ENCODE measurements around the gene DNER. TPM values are rescaled to one million over a fixed set of nuclear protein-coding genes. Genes with fewer than 3 reads are reported as not detected.
"Not testable (repeated sequence)": the region's sequence is repeated elsewhere in the genome, so short reads cannot be mapped to it uniquely, and the experiment has no call there.

The DNER gene
- total and polyA plus RNA-seq, 2 experiments from 2014 or later = not detected

- no peak overlapping the region for H3K4me3 ChIP-seq
- H3K36me3 ChIP-seq = no peaks in the 10 kb centered on the region
- DNase-seq (ENCODE audit: low read depth in 1 of 2, low spot score in 1 of 2) = peak in 1 of 2 donors; percentile 32
- TF ChIP-seq CTCF (IDR thresholded peaks at IDR 0.05; ENCODE audit: low read depth, low read length) = no peak
- H3K27ac ChIP-seq = no peak overlapping the region
- no peaks in the 10 kb centered on the region for H3K27me3 ChIP-seq
- H3K4me1 ChIP-seq (ENCODE audit: low read depth) = no peaks in the 10 kb centered on the region
- no peaks in the 10 kb centered on the region for H3K9me3 ChIP-seq (ENCODE audit: low read depth)
Measured at GRCh38 chr2:229387866-229388265, 326.5 kb downstream of the DNER start.

GRCh38 chr2:229380101-229380625 is 334.2 kb downstream of the DNER start:
- Histone ChIP-seq H3K27ac (no peak overlapping the region), H3K36me3 (no peaks in the 10 kb centered on the region), H3K4me3 (no peak overlapping the region), H3K4me1 (ENCODE audit: low read depth) (no peaks in the 10 kb centered on the region), H3K27me3 (no peaks in the 10 kb centered on the region), H3K9me3 (ENCODE audit: low read depth) (no peaks in the 10 kb centered on the region)
- TF ChIP-seq CTCF (IDR thresholded peaks at IDR 0.05; ENCODE audit: low read depth, low read length) = no peak
- no peak for DNase-seq (ENCODE audit: low read depth in 1 of 2, low spot score in 1 of 2)

GRCh38 chr2:229378386-229378785 is 336.0 kb downstream of the DNER start:
- Histone ChIP-seq H3K36me3 (no peaks in the 10 kb centered on the region), H3K9me3 (ENCODE audit: low read depth) (no peaks in the 10 kb centered on the region), H3K27ac (no peak overlapping the region), H3K4me1 (ENCODE audit: low read depth) (no peaks in the 10 kb centered on the region), H3K27me3 (no peaks in the 10 kb centered on the region), H3K4me3 (no peak overlapping the region)
- TF ChIP-seq CTCF (IDR thresholded peaks at IDR 0.05; ENCODE audit: low read depth, low read length) = no peak
- no peak for DNase-seq (ENCODE audit: low read depth in 1 of 2, low spot score in 1 of 2)

- no peak for DNase-seq (ENCODE audit: low read depth in 1 of 2, low spot score in 1 of 2)
- H3K9me3 ChIP-seq (ENCODE audit: low read depth) = no peaks in the 10 kb centered on the region
- no peak overlapping the region for H3K4me3 ChIP-seq
- H3K27ac ChIP-seq = no peak overlapping the region
- no peaks in the 10 kb centered on the region for H3K36me3 ChIP-seq
- no peaks in the 10 kb centered on the region for H3K27me3 ChIP-seq
- TF ChIP-seq CTCF (IDR thresholded peaks at IDR 0.05; ENCODE audit: low read depth, low read length) = no peak
- no peaks in the 10 kb centered on the region for H3K4me1 ChIP-seq (ENCODE audit: low read depth)
Measured at GRCh38 chr2:229376866-229377265, 337.5 kb downstream of the DNER start.

GRCh38 chr2:229375251-229375650 is 339.1 kb downstream of the DNER start:
- no peaks in the 10 kb centered on the region for H3K36me3 ChIP-seq
- no peak for TF ChIP-seq CTCF (IDR thresholded peaks at IDR 0.05; ENCODE audit: low read depth, low read length)
- H3K9me3 ChIP-seq (ENCODE audit: low read depth) = no peaks in the 10 kb centered on the region
- H3K4me1 ChIP-seq (ENCODE audit: low read depth) = no peaks in the 10 kb centered on the region
- H3K27ac ChIP-seq = no peak overlapping the region
- H3K27me3 ChIP-seq = no peaks in the 10 kb centered on the region
- no peak overlapping the region for H3K4me3 ChIP-seq
- peak in 1 of 2 donors; percentile 29 for DNase-seq (ENCODE audit: low read depth in 1 of 2, low spot score in 1 of 2)

GRCh38 chr2:229373311-229373710 is 341.0 kb downstream of the DNER start:
- not testable (repeated sequence) for H3K36me3 ChIP-seq; H3K27me3 ChIP-seq; H3K27ac ChIP-seq; H3K9me3 ChIP-seq (ENCODE audit: low read depth); H3K4me3 ChIP-seq; H3K4me1 ChIP-seq (ENCODE audit: low read depth)
- DNase-seq (ENCODE audit: low read depth in 1 of 2, low spot score in 1 of 2) = peak in 1 of 2 donors; percentile 14

Measured in cardiac muscle cell (in vitro differentiated cells and primary cell).